Stimulated activated CD8-positive, alpha-beta memory T cell treated with anti-CD3 and anti-CD28 coated beads, Interleukin-15, amount 100 ng/mL, for 4 hours (primary cell): Measurements from ENCODE around the gene ZNF423.
"Not testable (repeated sequence)": the region's sequence is repeated elsewhere in the genome, so short reads cannot be mapped to it uniquely, and the experiment has no call there.

Experiments used
- DNase-seq, 2 donors: peaks; one replicate each; pipeline ENCODE4 v3.0.0-alpha.2; 2020; ENCODE audit warnings: low read depth in 2 of 2

The ZNF423 gene

GRCh38 chr16:49871824-49872223 is 15.9 kb upstream of the ZNF423 start:
- DNase-seq, result not testable (repeated sequence)

DNA sequence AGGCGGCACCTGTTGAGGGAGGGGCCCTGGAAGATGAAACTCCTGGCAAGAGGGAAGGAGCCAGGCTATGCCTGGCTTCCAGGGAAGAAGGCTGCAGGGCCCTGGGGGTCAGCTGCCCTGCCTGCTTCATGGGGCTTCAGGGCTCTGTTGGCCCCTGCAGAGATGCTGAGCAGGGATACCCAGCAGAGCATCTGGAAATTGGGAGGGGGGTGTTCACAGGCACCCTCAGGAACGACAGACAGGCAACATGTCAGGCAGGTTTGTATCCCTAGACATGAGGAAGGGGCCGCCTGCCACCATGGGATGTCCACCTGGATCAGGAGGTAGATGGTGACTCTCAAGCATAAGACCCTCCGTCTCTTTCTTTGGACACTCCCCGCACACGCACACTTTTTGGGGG is 13.8 kb upstream of the ZNF423 start:
- DNase-seq, result no peak

DNA sequence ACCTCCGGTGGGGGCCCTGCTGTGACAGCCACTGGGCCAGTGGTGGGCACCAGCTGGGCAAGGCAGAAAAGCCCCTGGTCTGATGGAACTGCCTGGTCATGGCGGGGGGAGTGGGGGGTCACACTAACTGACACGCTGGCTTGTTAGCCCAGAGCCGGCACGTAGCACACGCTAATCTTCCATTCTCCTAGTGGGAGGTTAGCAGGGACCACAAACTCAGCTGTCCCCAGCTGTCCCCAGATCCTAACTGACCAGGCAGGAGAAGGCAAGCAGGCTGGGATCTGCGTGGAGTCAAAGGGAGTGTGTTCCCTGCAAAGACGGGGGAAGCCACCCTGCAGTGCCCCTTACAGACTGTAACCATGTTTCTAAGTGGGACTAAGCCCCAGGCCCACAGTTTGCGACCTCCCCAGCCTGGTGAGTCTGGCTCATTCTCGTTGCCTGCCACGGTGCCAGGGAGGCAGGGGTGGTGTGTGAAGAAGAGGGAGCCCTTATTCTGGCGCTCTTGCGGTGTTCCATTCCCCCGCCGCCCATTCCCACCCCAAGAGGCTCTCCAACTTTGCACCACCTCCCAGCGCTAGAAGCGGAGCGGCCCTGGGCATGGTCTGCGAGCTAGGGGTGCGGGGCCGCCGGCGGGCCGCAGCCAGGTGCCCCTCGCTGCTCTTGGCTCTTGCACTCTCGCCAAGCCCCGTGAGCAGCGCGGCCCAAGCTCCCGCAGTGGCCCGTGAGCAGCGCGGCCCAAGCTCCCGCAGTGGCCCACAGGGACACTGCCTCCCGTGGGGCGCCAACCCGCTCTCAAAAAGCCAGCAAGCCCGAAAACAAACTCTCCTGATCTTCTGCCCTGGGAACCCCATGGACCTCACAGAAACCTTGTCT is 12.1 kb upstream of the ZNF423 start:
- DNase-seq, result no peak

GRCh38 chr16:49867234-49867633 is 11.3 kb upstream of the ZNF423 start:
- DNase-seq, result no peak

GRCh38 chr16:49866595-49867071 is 10.7 kb upstream of the ZNF423 start:
- DNase-seq, result no peak

GRCh38 chr16:49862694-49863093 is 6.8 kb upstream of the ZNF423 start:
- no peak for DNase-seq

DNA sequence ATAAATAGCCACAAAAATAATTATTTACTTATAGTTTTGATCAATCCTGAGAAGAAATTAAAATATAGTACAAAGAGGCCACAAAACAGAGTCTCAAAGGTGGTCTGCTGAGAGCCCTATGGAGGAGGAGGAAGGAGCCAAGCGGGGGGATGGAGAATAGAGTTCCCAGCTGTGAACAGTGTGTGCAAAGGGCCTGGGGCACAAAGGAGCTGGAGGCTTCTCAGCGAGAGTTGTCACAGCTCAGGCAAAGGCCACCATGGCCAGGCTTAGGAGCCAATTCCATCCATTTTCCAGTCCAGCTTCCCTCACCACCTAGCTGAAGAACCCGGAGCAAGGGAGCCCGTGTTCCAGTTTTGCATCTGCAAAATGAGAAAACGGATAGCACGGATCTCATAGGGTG is 5.4 kb upstream of the ZNF423 start:
- no peak for DNase-seq

DNA sequence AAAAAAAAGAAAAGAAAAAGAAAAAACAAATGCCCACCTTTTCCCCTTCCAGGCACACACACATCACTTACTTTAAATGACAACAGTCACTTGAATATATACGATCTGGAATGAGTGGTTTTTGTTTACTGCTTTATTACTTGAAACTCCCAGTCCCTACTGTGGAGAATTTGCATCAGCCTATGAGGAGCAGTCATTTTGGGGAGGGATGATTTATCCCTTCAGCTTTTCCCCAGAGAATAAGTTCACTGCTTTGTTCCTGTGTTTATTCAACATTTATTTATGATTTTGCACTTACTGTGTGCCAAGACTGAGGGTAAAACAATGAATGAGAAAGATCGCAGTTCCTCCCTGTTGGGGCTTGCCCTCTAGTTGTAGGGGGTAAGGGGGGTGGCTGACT is 4.7 kb upstream of the ZNF423 start:
- no peak for DNase-seq

- DNase-seq, result no peak
These were observed 3.4 kb upstream of the ZNF423 start for GRCh38 chr16:49859125-49859811.

GRCh38 chr16:49858200-49859124 is 2.5 kb upstream of the ZNF423 start:
- DNase-seq, result peak; percentile 20 to 21

GRCh38 chr16:49857423-49858181 is 1.7 kb upstream of the ZNF423 start:
- no peak for DNase-seq

DNA sequence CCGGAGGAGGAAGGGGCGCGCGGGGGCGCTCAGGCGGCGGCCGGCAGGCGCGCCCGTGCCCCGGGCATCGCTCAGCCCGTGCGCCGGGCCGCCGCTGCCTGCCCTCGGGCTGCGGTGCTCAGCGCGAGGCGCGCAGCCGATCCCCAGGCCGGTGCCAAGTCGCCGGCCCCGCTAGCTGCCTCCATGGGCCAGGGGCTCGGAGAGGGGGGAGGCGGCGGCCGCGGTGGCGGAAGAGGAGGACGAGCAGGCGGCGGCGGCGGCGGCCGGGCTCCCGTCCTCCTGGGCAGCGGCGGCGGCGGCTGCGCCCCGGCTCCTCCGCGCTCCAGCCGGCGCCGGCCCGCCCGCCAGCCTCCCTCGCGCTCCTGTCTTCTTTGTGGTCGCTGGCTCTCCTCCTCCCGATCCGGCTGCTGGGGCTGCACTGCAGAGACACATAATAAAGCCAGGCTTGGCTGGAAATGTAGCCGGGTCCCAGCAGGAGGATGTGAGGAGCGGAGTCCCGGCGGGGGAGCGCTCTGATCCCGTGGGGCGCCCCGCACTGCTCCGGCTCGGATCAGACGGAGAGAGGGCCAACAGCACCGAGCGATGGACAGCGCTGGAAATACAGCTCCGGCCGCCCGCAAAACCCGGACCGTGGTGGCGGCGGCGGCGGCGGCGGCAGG is 889 bp upstream of the ZNF423 start:
- DNase-seq, result no peak

GRCh38 chr16:49855280-49855821 is 561 bp downstream of the ZNF423 start:
- DNase-seq, result peak in 1 of 2 donors; percentile 36

DNA sequence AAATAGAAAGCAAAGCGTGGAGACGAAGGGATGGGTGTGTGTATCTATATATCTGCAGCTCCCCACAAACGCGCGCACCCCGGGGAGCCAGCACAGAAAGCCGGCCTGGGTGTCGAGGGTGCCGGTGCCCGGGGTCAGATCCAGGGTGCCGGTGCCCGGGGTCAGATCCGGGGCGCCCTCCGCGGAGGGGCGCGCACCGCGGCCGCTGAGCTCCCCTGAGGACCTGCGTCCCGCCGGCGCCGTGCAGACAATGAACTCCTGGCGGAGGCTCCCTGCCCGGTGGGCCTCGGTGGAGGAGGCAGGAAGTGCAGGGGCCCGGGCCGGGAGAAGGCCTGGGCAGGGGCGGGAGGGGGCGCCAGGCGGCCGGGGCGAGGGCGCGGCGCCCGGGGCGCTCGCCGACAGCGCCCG is 1.1 kb downstream of the ZNF423 start:
- no peak for DNase-seq

GRCh38 chr16:49854188-49854795 is 1.6 kb downstream of the ZNF423 start:
- DNase-seq, result no peak

DNA sequence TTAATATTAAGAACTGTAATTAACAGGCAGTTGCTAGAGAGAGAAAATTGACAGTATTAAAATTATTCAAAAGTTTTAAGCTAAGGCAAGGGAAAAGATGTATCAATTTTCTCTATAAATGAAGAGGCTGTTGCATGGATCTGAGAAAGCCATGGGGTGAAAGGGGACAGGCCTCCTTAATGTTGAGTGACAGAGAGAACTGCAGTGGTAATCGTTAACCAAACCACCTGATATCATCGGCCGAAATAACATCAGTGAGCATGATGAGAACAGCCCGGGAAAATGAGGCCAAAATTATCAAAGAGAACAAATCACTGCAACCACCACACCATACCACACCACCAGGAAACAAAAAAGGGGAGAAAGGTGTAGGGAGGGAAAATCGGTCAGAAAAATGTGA is 3.6 kb downstream of the ZNF423 start:
- DNase-seq, result no peak

- DNase-seq, result no peak
These were observed 4.5 kb downstream of the ZNF423 start for GRCh38 chr16:49851468-49851787.

DNA sequence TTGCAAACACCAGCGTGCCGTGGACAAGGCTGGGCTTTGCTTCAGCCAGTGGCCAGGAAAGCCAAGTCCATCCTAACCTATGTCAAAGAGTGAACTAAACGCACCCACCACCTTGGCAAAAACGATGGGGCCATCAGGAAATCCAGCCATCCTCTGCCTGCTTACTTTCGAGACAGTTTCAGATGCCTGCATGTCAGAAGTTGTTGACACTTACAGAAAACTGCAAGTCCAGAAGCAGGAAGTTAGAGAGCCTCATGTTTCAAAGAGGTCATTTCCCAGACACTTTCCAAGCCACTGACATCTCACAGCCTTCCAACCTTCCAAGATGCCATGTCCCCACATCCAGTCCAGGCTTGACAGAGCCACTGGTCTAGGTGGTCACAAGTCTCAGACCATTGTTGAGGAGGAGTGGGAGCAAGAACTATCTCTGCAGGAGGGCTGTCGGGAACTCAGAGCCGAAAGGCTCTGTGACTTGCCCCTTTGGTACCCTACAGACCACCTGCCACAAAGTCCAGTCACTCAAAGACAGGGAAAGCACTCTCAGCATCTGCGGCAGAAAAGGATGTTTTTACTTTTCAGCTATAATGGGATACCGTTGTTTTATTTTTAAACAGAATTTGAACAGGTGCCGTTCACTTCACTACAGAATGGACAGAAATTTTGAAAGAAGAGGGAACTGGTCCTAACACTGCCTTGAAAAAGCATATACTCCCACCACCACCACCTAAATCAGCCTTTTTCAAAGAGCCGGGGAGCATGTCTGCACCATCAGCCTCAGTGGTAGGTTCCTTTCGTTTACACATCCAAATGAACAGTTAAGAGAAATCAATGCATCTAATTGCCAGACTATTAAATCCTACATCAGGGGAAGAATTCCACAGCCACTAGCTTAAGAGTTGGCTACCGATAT is 5.1 kb downstream of the ZNF423 start:
- DNase-seq, result no peak

GRCh38 chr16:49849754-49850108 is 6.2 kb downstream of the ZNF423 start:
- DNase-seq, result no peak
